AG10803 (cell line): ENCODE measurements around the gene ESYT1.
A peak's percentile ranks its signal among the peaks of the same experiment; 100 is the strongest.

ENCODE experiments used
- DNase-seq: peaks from one replicate; pipeline ENCODE4 v3.0.0; 2010; ENCODE audit warnings: low read depth
- H3K4me3 ChIP-seq: 2 replicates; pipeline ENCODE4 v1.5.1; 2011; ENCODE audit warnings: mild to moderate bottlenecking, low read length, control low read depth
- TF ChIP-seq, protein P1 (sequence below): conservative IDR thresholded peaks from 2 replicates; pipeline ENCODE4 v1.5.1; 2011; ENCODE audit warnings: mild to moderate bottlenecking, low read length, control low read depth, inconsistent platforms

ESYT1 gene

GRCh38 chr12:56146492-56147460, 18.7 kb downstream of the ESYT1 start:
- H3K4me3 ChIP-seq = no peak overlapping the region
- TF ChIP-seq, protein P1, sequence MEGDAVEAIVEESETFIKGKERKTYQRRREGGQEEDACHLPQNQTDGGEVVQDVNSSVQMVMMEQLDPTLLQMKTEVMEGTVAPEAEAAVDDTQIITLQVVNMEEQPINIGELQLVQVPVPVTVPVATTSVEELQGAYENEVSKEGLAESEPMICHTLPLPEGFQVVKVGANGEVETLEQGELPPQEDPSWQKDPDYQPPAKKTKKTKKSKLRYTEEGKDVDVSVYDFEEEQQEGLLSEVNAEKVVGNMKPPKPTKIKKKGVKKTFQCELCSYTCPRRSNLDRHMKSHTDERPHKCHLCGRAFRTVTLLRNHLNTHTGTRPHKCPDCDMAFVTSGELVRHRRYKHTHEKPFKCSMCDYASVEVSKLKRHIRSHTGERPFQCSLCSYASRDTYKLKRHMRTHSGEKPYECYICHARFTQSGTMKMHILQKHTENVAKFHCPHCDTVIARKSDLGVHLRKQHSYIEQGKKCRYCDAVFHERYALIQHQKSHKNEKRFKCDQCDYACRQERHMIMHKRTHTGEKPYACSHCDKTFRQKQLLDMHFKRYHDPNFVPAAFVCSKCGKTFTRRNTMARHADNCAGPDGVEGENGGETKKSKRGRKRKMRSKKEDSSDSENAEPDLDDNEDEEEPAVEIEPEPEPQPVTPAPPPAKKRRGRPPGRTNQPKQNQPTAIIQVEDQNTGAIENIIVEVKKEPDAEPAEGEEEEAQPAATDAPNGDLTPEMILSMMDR = no peak
- no peak for DNase-seq

- no peak overlapping the region for H3K4me3 ChIP-seq
- DNase-seq = no peak
- TF ChIP-seq, protein P1 = no peak
Measured at GRCh38 chr12:56150563-56150962, 22.5 kb downstream of the ESYT1 start.

DNA sequence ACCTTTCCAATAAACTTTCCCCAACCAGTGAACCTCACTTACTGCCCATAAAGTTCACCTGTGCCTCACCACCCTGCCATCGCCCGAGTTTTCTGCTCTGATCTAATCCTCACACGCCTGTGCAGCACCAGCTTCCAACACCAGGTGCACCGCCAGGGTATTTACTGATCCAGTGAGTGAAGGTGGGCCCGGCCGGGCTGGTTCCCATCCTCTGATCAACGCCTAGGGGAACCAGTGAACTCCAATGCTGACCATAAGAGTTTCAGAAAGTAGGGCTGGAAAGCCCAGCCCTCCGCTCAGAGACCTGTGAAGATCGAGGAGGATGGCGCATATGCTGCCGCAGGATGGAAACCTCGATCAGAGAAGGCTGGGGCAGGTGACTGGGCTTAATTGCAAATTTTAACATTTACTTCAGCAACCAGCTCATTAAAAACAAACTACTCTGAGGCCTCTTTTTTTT, 23.6 kb downstream of the ESYT1 start:
- TF ChIP-seq, protein P1 = peak; percentile 33
- no peak for DNase-seq
- peak overlapping the region; percentile 75 for H3K4me3 ChIP-seq

GRCh38 chr12:56152132-56152755, 24.2 kb downstream of the ESYT1 start, which contains the start of gene MYL6B:
Gene MYL6B, plus strand, starts transcription at chr12:56152587. Its CDS starts 1,332 bp downstream, at chr12:56153919.
- peak within 1 kb of the TSS; percentile 75 for H3K4me3 ChIP-seq
- TF ChIP-seq, protein P1 = no peak
- peak; percentile 85 for DNase-seq

DNA sequence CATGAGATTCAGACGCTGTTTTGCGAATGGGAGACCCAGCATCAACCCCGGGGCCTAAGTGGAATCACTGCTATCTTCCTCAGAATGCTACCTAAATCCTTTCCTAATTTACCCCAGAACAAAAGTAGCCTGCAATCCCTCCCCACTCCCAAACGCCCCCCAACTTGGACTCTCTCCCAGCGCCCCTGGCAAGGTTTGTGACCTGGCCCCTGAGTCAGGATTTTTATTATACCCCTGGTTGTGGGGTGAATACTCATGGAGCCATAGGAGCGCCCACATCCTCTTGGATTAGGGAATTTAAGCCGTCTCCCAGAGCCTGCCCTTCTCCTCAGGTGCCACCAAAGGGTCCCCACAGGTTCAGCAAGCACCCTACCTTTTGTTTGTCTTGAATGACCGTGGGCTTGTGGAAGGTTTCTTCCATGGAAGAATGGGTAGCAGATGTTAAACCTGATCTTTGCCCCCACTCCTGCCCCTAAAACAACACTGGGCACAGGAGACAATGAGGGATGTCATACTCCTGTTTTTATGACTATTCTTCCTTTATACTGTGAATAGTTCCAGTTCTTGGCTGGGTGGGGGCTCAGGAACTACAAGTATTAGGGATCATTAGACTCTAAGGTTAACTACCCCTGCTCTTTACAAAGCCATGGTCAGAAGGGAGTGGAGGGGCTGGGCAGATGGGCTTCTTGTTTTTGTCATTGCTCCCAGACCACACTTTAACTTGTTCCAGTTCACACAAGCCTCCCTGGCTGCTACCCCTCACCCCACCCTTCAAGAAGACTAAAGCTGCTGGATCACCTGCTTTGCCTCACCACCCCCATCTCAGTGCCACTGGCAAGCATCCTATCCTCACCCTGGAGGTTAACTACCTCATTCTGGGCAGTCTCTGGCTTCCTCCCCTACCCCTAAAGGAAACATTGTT, 24.9 kb downstream of the ESYT1 start:
- TF ChIP-seq, protein P1 = no peak
- peak overlapping the region; percentile 75 for H3K4me3 ChIP-seq
- no peak for DNase-seq

GRCh38 chr12:56153678-56154065, 25.6 kb downstream of the ESYT1 start:
- TF ChIP-seq, protein P1 = no peak
- no peak overlapping the region; the same call in 1 of the 2 replicates for H3K4me3 ChIP-seq
- DNase-seq = no peak
